ENCODE results near the gene SELL. TPM values are rescaled to one million over a fixed set of nuclear protein-coding genes. Genes with fewer than 3 reads are reported as not detected.

Gene SELL
- total RNA-seq, 1 experiment from 2014 or later: not detected

DNA sequence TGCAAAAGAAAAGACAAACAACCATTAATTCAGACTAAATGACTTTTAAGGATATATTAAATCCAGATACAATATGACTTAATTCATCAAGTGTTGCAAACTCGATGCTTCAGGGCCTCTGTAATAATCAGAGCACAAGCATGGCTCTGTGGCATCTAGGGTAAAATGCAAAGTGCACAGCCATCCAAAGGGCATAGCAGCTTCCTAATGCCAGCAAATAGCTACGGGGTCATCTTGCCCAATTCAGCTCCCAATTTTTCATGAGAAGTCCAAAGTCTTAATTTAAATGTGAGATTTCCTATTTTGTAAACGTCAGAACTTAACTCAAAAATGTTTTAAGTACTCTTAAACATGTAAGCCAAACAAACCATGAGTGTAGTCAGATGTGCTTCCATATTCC lies 14.5 kb upstream of the SELL start:
- Histone ChIP-seq H3K9me3 (ENCODE audit: low read depth, low read length, poor library complexity, severe bottlenecking) (no peaks in the 10 kb centered on the region), H3K27ac (ENCODE audit: low read depth, low read length, poor library complexity, severe bottlenecking) (no peak overlapping the region), H3K4me3 (ENCODE audit: low read depth, low read length, poor library complexity, severe bottlenecking) (no peak overlapping the region), H3K27me3 (replicated peaks; ENCODE audit: insufficient read depth, low read depth, low read length, poor library complexity) (peaks cover 10% of the 10 kb centered on the region), H3K36me3 (ENCODE audit: insufficient read depth, low read length, poor library complexity, severe bottlenecking) (no peaks in the 10 kb centered on the region), H3K4me1 (ENCODE audit: insufficient read depth, low read length, poor library complexity, severe bottlenecking) (no peaks in the 10 kb centered on the region)
- TF ChIP-seq EZH2 (IDR thresholded peaks at IDR 0.05; ENCODE audit: borderline replicate concordance, low read depth, low read length, poor library complexity, severe bottlenecking): no peak
- no peak for TF ChIP-seq CTCF (conservative IDR thresholded peaks at IDR 0.05; ENCODE audit: low read depth, low read length)
- BruUV-seq (replicated peaks): no TSS peak
- ChIA-PET CTCF (no interaction called here), POLR2A (ENCODE audit: low non-redundant PET) (no interaction called here)
- no peak for DNase-seq (ENCODE audit: low spot score)
- intact Hi-C loops (cut with micrococcal nuclease; ENCODE audit: unreplicated experiment): no loop called here

GRCh38 chr1:169724168-169724567 lies 12.7 kb upstream of the SELL start:
- no peaks in the 10 kb centered on the region for H3K4me1 ChIP-seq (ENCODE audit: insufficient read depth, low read length, poor library complexity, severe bottlenecking)
- intact Hi-C loops (cut with micrococcal nuclease; ENCODE audit: unreplicated experiment): no loop called here
- H3K27ac ChIP-seq (ENCODE audit: low read depth, low read length, poor library complexity, severe bottlenecking): no peak overlapping the region
- BruUV-seq (replicated peaks): no TSS peak
- no peak for DNase-seq (ENCODE audit: low spot score)
- H3K36me3 ChIP-seq (ENCODE audit: insufficient read depth, low read length, poor library complexity, severe bottlenecking): no peaks in the 10 kb centered on the region
- TF ChIP-seq CTCF (conservative IDR thresholded peaks at IDR 0.05; ENCODE audit: low read depth, low read length): no peak
- no peak for TF ChIP-seq EZH2 (IDR thresholded peaks at IDR 0.05; ENCODE audit: borderline replicate concordance, low read depth, low read length, poor library complexity, severe bottlenecking)
- peaks cover 6% of the 10 kb centered on the region for H3K27me3 ChIP-seq (replicated peaks; ENCODE audit: insufficient read depth, low read depth, low read length, poor library complexity)
- CTCF ChIA-PET: no interaction called here
- POLR2A ChIA-PET (ENCODE audit: low non-redundant PET): no interaction called here
- H3K4me3 ChIP-seq (ENCODE audit: low read depth, low read length, poor library complexity, severe bottlenecking): no peak overlapping the region
- H3K9me3 ChIP-seq (ENCODE audit: low read depth, low read length, poor library complexity, severe bottlenecking): no peaks in the 10 kb centered on the region

DNA sequence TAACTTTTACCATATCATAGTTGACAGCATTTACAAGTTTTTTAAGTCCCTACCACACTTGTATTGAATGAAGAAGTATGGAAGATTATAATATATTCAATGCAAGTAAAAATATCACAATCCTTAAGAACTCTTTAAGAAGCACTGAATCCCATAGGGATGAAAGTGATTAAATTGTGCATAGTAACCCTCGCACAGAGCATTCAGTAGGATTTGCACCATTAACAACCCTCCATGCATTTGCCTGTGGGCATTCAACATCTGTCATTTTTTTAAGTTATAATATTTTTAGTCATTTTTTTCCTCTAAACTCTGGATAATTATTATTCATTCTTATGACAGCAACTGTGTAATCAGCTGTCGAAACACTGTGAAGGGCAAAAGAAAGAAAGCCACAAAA lies 12.3 kb upstream of the SELL start:
- DNase-seq (ENCODE audit: low spot score): no peak
- TF ChIP-seq CTCF (conservative IDR thresholded peaks at IDR 0.05; ENCODE audit: low read depth, low read length) (no peak), EZH2 (IDR thresholded peaks at IDR 0.05; ENCODE audit: borderline replicate concordance, low read depth, low read length, poor library complexity, severe bottlenecking) (no peak)
- Histone ChIP-seq H3K27me3 (replicated peaks; ENCODE audit: insufficient read depth, low read depth, low read length, poor library complexity) (peaks cover 6% of the 10 kb centered on the region), H3K4me1 (ENCODE audit: insufficient read depth, low read length, poor library complexity, severe bottlenecking) (no peaks in the 10 kb centered on the region), H3K27ac (ENCODE audit: low read depth, low read length, poor library complexity, severe bottlenecking) (no peak overlapping the region), H3K4me3 (ENCODE audit: low read depth, low read length, poor library complexity, severe bottlenecking) (no peak overlapping the region), H3K36me3 (ENCODE audit: insufficient read depth, low read length, poor library complexity, severe bottlenecking) (no peaks in the 10 kb centered on the region), H3K9me3 (ENCODE audit: low read depth, low read length, poor library complexity, severe bottlenecking) (no peaks in the 10 kb centered on the region)
- ChIA-PET CTCF (no interaction called here), POLR2A (ENCODE audit: low non-redundant PET) (no interaction called here)
- BruUV-seq (replicated peaks): no TSS peak
- intact Hi-C loops (cut with micrococcal nuclease; ENCODE audit: unreplicated experiment): no loop called here
